Peyer's patch (tissue), 4 donors: ENCODE data around the gene FHOD3. TPM values are rescaled to one million over a fixed set of nuclear protein-coding genes. Genes with fewer than 3 reads are reported as not detected.

Experiments used
- DNase-seq, 3 donors: peaks; one replicate each; pipeline ENCODE4 v3.0.0-alpha.2; 2017 to 2019
- H3K27ac ChIP-seq, 4 donors: fragments of 200-600 bp; sonication (generic); one replicate each; pipeline ENCODE4 v1.5.1; 2016 to 2019
- H3K27me3 ChIP-seq, 2 donors: fragments of 200-600 bp; sonication (generic); one replicate each; pipeline ENCODE4 v1.5.1; 2019
- H3K36me3 ChIP-seq, 3 donors: fragments of 200-600 bp; sonication (generic); one replicate each; pipeline ENCODE4 v1.5.1; 2016 to 2019
- H3K4me1 ChIP-seq, 4 donors: fragments of 200-600 bp; sonication (generic); one replicate each; pipeline ENCODE4 v1.5.1; 2016 to 2019
- H3K4me3 ChIP-seq, 4 donors: fragments of 200-600 bp; sonication (generic); 1 replicate in 3 of 4; 2 replicates in 1 of 4; pipeline ENCODE4 v1.5.1; 2016 to 2019; ENCODE audit warnings: mild to moderate bottlenecking in 1 of 4
- H3K9me3 ChIP-seq, 4 donors: fragments of 200-600 bp; sonication (generic); one replicate each; pipeline ENCODE4 v1.5.1; 2016 to 2019; ENCODE audit warnings: mild to moderate bottlenecking in 1 of 4
- CTCF ChIP-seq, 6 experiments: fragments of 450-650 bp in 4 of 6; fragments of 200-600 bp in 2 of 6; sonication (generic) in 1 of 6; IDR thresholded peaks; one replicate each; pipeline ENCODE4 v1.5.1; 2017 to 2019; ENCODE audit warnings: antibody characterized with exemption in 6 of 6, mild to moderate bottlenecking in 3 of 6, moderate library complexity in 1 of 6
- POLR2A ChIP-seq, 2 donors: fragments of 450-650 bp; IDR thresholded peaks; one replicate each; pipeline ENCODE4 v1.5.1; 2017; ENCODE audit warnings: antibody characterized with exemption in 2 of 2, mild to moderate bottlenecking in 2 of 2, moderate library complexity in 2 of 2
- total RNA-seq, 4 donors: library from RNA; depleted of rRNA; stranded (reverse); fragments of >200 nt; gene quantifications; one replicate each; pipeline ENCODE4 v1.1.0, GENCODE V29; 2016

Gene FHOD3
- total RNA-seq, 4 donors from 2014 or later, result 0.53 to 10.7 (median 4.6) TPM

DNA sequence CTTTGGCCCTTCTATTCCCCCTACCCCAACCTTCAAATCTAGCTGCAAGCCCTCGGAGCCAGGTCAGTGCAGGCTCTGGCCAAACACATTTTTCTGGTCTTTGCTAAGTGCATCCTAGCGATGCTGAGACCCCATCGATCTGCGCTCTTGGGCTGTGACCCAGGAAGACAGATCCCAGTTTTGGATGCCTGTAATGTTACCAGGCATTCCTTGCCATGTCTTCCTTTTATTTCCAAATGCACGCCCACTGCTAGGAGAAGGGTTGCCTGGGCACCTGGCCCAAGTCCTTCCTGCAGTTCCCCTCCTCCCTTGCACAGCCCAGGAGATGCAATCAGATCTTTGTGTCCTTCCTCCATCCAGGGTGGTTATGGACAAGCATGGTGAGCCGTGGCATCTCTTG, 406.6 kb downstream of the FHOD3 start:
- H3K4me1 ChIP-seq, result no peaks in the 10 kb centered on the region
- TF ChIP-seq POLR2A (IDR thresholded peaks at IDR 0.05), result no peak
- H3K36me3 ChIP-seq, result no peaks in the 10 kb centered on the region
- H3K9me3 ChIP-seq, result no peaks in the 10 kb centered on the region
- H3K4me3 ChIP-seq, result no peak overlapping the region
- no peak for DNase-seq
- no peak overlapping the region for H3K27ac ChIP-seq
- no peaks in the 10 kb centered on the region for H3K27me3 ChIP-seq

- Histone ChIP-seq H3K27ac (no peak overlapping the region), H3K9me3 (no peaks in the 10 kb centered on the region), H3K27me3 (no peaks in the 10 kb centered on the region), H3K4me3 (no peak overlapping the region), H3K4me1 (no peaks in the 10 kb centered on the region), H3K36me3 (no peaks in the 10 kb centered on the region)
- TF ChIP-seq CTCF (IDR thresholded peaks at IDR 0.05), result no peak
- no peak for TF ChIP-seq POLR2A (IDR thresholded peaks at IDR 0.05)
- DNase-seq, result no peak
Observed at GRCh38 chr18:36706134-36706881, 408.8 kb downstream of the FHOD3 start.

DNA sequence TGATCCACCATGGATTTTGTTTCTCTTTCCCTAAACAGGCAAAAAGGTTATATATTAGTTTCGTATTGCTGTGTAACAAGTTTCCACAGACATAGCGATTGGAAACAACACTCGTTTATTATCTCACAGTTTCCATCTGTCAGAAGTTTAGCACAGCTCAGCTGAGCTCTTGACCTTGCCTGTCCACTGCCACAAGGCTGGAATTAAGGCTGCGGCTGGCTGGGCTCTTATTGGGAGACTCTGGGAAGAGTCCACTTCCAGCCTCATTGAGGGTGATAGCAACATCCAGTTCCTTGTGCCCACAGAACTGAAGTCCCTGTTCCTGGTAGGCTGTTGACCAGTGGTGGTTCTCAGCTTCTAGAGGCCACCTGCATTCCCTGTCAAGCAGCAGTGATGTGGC, 410.9 kb downstream of the FHOD3 start:
- Histone ChIP-seq H3K4me3 (no peak overlapping the region), H3K4me1 (peaks cover 0 to 6% (median 0%) of the 10 kb centered on the region in 4 donors), H3K27me3 (no peaks in the 10 kb centered on the region), H3K27ac (no peak overlapping the region), H3K36me3 (no peaks in the 10 kb centered on the region), H3K9me3 (no peaks in the 10 kb centered on the region)
- TF ChIP-seq POLR2A (IDR thresholded peaks at IDR 0.05) (no peak), CTCF (IDR thresholded peaks at IDR 0.05) (no peak)
- DNase-seq, result no peak

- Histone ChIP-seq H3K27ac (no peak overlapping the region), H3K9me3 (no peaks in the 10 kb centered on the region), H3K36me3 (no peaks in the 10 kb centered on the region), H3K4me1 (peaks cover 0 to 6% (median 0%) of the 10 kb centered on the region in 4 donors), H3K27me3 (no peaks in the 10 kb centered on the region), H3K4me3 (no peak overlapping the region)
- TF ChIP-seq CTCF (IDR thresholded peaks at IDR 0.05) (no peak), POLR2A (IDR thresholded peaks at IDR 0.05) (no peak)
- no peak for DNase-seq
Observed at GRCh38 chr18:36709315-36709714, 411.8 kb downstream of the FHOD3 start.

- no peak overlapping the region for H3K27ac ChIP-seq
Observed at GRCh38 chr18:36711014-36711725, 413.7 kb downstream of the FHOD3 start.

More at GRCh38 chr18:36711014-36711725, 413.7 kb downstream of the FHOD3 start:
- Histone ChIP-seq H3K36me3 (no peaks in the 10 kb centered on the region), H3K27me3 (no peaks in the 10 kb centered on the region), H3K4me3 (no peak overlapping the region), H3K4me1 (peaks cover 0 to 6% (median 0%) of the 10 kb centered on the region in 4 donors), H3K9me3 (no peaks in the 10 kb centered on the region)
- no peak for DNase-seq
- no peak for TF ChIP-seq POLR2A (IDR thresholded peaks at IDR 0.05)
- TF ChIP-seq CTCF (IDR thresholded peaks at IDR 0.05), result no peak
